CD14-positive monocyte (primary cell): ENCODE results near the gene SFMBT2. TPM values are rescaled to one million over a fixed set of nuclear protein-coding genes. Genes with fewer than 3 reads are reported as not detected.

Experiments
- DNase-seq, 3 donors: peaks; one replicate each; pipeline ENCODE4 v3.0.0-alpha.2; 2011 to 2022
- H2AFZ ChIP-seq: 2 replicates; pipeline ENCODE4 v1.6.0; 2012; ENCODE audit warnings: mild to moderate bottlenecking, low read depth, low read length, inconsistent platforms; ENCODE audit not compliant: insufficient read depth, poor library complexity, severe bottlenecking
- H3K27ac ChIP-seq, 2 donors: 1 replicate in 1 of 2; 2 replicates in 1 of 2; pipeline ENCODE4 v1.5.1; 2012 to 2013; ENCODE audit warnings: low read length in 2 of 2, control low read depth in 1 of 2, inconsistent platforms in 1 of 2, low read depth in 1 of 2, mild to moderate bottlenecking in 1 of 2
- H3K27me3 ChIP-seq, 2 donors: one replicate each; pipeline versions ENCODE4 v1.6.0 to v1.6.1; 2011 to 2013; ENCODE audit warnings: low read length in 2 of 2; ENCODE audit not compliant: control insufficient read depth in 2 of 2, insufficient read depth in 2 of 2
- H3K36me3 ChIP-seq, 2 donors: replicated peaks in 1 of 2; 1 replicate in 1 of 2; 2 replicates in 1 of 2; pipeline versions ENCODE4 v1.5.1 to v1.6.1; 2012 to 2013; ENCODE audit warnings: low read length in 2 of 2, control low read depth in 1 of 2, inconsistent platforms in 1 of 2, mild to moderate bottlenecking in 1 of 2; ENCODE audit not compliant: insufficient read depth in 2 of 2, control insufficient read depth in 1 of 2
- H3K4me1 ChIP-seq, 2 donors: 1 replicate in 1 of 2; 2 replicates in 1 of 2; pipeline versions ENCODE4 v1.5.1 to v1.6.1; 2012 to 2013; ENCODE audit warnings: low read length in 2 of 2, control low read depth in 1 of 2, inconsistent platforms in 1 of 2, mild to moderate bottlenecking in 1 of 2, moderate library complexity in 1 of 2; ENCODE audit not compliant: insufficient read depth in 2 of 2, control insufficient read depth in 1 of 2
- H3K4me2 ChIP-seq: replicated peaks from 2 replicates; pipeline ENCODE3; 2012; ENCODE audit warnings: low read length, moderate library complexity, mild to moderate bottlenecking; ENCODE audit not compliant: poor library complexity, severe bottlenecking; ENCODE audit errors: extremely low read depth
- H3K4me3 ChIP-seq, 3 experiments: fragments of 200-600 bp in 1 of 3; sonication (generic) in 1 of 3; replicated peaks in 1 of 3; 1 replicate in 2 of 3; 2 replicates in 1 of 3; pipeline ENCODE4 v1.5.1; 2011 to 2013; ENCODE audit warnings: low read length in 3 of 3, mild to moderate bottlenecking in 3 of 3, control low read depth in 2 of 3, low read depth in 2 of 3, inconsistent platforms in 1 of 3, moderate library complexity in 1 of 3
- H3K79me2 ChIP-seq: 2 replicates; pipeline ENCODE4 v1.6.0; 2012; ENCODE audit warnings: mild to moderate bottlenecking, control low read depth, inconsistent platforms, low read length, moderate library complexity; ENCODE audit not compliant: insufficient read depth
- H3K9ac ChIP-seq: 2 replicates; pipeline ENCODE4 v1.6.0; 2017; ENCODE audit warnings: low read length, mild to moderate bottlenecking; ENCODE audit not compliant: insufficient read depth, poor library complexity, severe bottlenecking
- H3K9me3 ChIP-seq, 2 donors: replicated peaks in 1 of 2; 1 replicate in 1 of 2; 2 replicates in 1 of 2; pipeline versions ENCODE4 v1.5.1 to v1.6.1; 2012 to 2013; ENCODE audit warnings: low read length in 2 of 2, control low read depth in 1 of 2; ENCODE audit not compliant: control insufficient read depth in 1 of 2, insufficient read depth in 1 of 2
- H4K20me1 ChIP-seq: 2 replicates; pipeline ENCODE4 v1.6.0; 2012; ENCODE audit warnings: mild to moderate bottlenecking, low read length, control low read depth, moderate library complexity; ENCODE audit not compliant: insufficient read depth
- H3K27ac Mint-ChIP-seq, 7 donors: one replicate each; pipeline ENCODE4 v1.8.0; 2020; ENCODE audit warnings: mild to moderate bottlenecking in 7 of 7, mixed read lengths in 7 of 7, moderate library complexity in 6 of 7, inconsistent platforms in 2 of 7
- H3K27me3 Mint-ChIP-seq, 3 donors: one replicate each; pipeline ENCODE4 v1.8.0; 2021 to 2022; ENCODE audit warnings: low read depth in 3 of 3, mild to moderate bottlenecking in 3 of 3, mixed read lengths in 3 of 3, moderate library complexity in 3 of 3, inconsistent platforms in 1 of 3
- H3K36me3 Mint-ChIP-seq, 2 donors: one replicate each; pipeline ENCODE4 v1.8.0; 2020; ENCODE audit warnings: mixed read lengths in 2 of 2, inconsistent platforms in 1 of 2, mild to moderate bottlenecking in 1 of 2
- H3K4me1 Mint-ChIP-seq: one replicate; pipeline ENCODE4 v1.8.0; 2020; ENCODE audit warnings: mild to moderate bottlenecking, mixed read lengths
- H3K4me3 Mint-ChIP-seq, 2 donors: one replicate each; pipeline ENCODE4 v1.8.0; 2020; ENCODE audit warnings: mild to moderate bottlenecking in 2 of 2, mixed read lengths in 2 of 2, moderate library complexity in 1 of 2
- H3K9me3 Mint-ChIP-seq, 7 donors: one replicate each; pipeline ENCODE4 v1.8.0; 2020 to 2022; ENCODE audit warnings: mixed read lengths in 7 of 7, mild to moderate bottlenecking in 6 of 7, moderate library complexity in 6 of 7, inconsistent platforms in 2 of 7
- WGBS: methylation state at CpG from one replicate; pipeline ENCODE4 v1.1.5; 2013; ENCODE audit warnings: missing lambda C conversion rate; ENCODE audit not compliant: insufficient coverage; 5-methylcytosine and 5-hydroxymethylcytosine counted together
- intact Hi-C, 2 donors: fragments of 100-400 bp; cut with micrococcal nuclease; formaldehyde crosslinking; loops; one replicate each; pipeline versions ENCODE4 v1.15.0 to v1.15.1; 2023
- polyA plus RNA-seq, 3 donors: library from polyadenylated mRNA; depleted of rRNA in 1 of 3; unstranded in 2 of 3; stranded (reverse) in 1 of 3; fragments of 300-500 nt in 2 of 3; fragments of >200 nt in 1 of 3; fragmentation: Illumina TruSeq in 2 of 3; gene quantifications; 1 replicate in 2 of 3; 2 replicates in 1 of 3; pipeline ENCODE4 v1.2.3, GENCODE V29; 2012 to 2021
- TF ChIP-seq, protein P1 (sequence below): fragments of 200-600 bp; IDR thresholded peaks from one replicate; pipeline ENCODE4 v1.8.0; 2022; ENCODE audit warnings: antibody characterized with exemption, mild to moderate bottlenecking

The SFMBT2 gene
- polyA plus RNA-seq, 3 donors: 0.53 to 10.9 (median 1.6) TPM

DNA sequence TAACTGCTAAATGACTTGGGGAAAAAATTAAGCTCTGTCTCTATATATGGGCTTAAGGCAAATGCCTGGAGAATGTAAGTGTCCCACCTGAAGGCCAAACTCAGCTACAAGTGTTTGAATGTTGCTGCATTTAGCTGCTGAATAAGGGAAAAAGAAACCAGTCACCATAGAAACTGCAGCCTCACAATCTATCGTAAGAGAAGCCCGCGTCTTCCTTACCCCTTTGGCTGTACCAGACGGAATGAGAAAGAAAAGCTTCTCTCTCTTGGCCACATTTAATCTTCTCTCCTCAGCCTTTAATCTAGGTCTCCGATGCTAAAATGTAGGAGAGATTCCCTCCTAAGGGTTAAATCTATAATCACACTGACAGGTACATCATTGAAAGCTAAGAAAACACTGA lies 147.2 kb downstream of the SFMBT2 start:
- no CpG with 5 or more reads among the region's 5 CpGs for WGBS
- no peak overlapping the region for H3K27ac Mint-ChIP-seq
- DNase-seq: no peak
- Histone ChIP-seq H3K4me3 (no peak overlapping the region), H3K36me3 (no peaks in the 10 kb centered on the region), H3K4me2 (no peak overlapping the region), H3K9ac (no peak overlapping the region), H3K27me3 (no peaks in the 10 kb centered on the region), H3K9me3 (no peaks in the 10 kb centered on the region), H3K79me2 (no peaks in the 10 kb centered on the region), H3K27ac (no peak overlapping the region), H4K20me1 (no peaks in the 10 kb centered on the region), H3K4me1 (peaks cover 27 to 37% of the 10 kb centered on the region in 2 donors), H2AFZ (no peak overlapping the region)
- TF ChIP-seq, protein P1, sequence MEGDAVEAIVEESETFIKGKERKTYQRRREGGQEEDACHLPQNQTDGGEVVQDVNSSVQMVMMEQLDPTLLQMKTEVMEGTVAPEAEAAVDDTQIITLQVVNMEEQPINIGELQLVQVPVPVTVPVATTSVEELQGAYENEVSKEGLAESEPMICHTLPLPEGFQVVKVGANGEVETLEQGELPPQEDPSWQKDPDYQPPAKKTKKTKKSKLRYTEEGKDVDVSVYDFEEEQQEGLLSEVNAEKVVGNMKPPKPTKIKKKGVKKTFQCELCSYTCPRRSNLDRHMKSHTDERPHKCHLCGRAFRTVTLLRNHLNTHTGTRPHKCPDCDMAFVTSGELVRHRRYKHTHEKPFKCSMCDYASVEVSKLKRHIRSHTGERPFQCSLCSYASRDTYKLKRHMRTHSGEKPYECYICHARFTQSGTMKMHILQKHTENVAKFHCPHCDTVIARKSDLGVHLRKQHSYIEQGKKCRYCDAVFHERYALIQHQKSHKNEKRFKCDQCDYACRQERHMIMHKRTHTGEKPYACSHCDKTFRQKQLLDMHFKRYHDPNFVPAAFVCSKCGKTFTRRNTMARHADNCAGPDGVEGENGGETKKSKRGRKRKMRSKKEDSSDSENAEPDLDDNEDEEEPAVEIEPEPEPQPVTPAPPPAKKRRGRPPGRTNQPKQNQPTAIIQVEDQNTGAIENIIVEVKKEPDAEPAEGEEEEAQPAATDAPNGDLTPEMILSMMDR: no peak
- H3K36me3 Mint-ChIP-seq: peaks cover 10% of the 10 kb centered on the region in 2 donors
- no peaks in the 10 kb centered on the region for H3K27me3 Mint-ChIP-seq
- intact Hi-C loops: loop anchor here (5.0 to 10.0 kb wide), 2 partner anchors 149 to 151 kb away; partner anchors contain the start of gene SFMBT2 (in 2 of the 2)
- peaks cover 44% of the 10 kb centered on the region for H3K4me1 Mint-ChIP-seq
- no peak overlapping the region for H3K4me3 Mint-ChIP-seq
- peaks cover 0 to 3% (median 0%) of the 10 kb centered on the region in 7 donors for H3K9me3 Mint-ChIP-seq

DNA sequence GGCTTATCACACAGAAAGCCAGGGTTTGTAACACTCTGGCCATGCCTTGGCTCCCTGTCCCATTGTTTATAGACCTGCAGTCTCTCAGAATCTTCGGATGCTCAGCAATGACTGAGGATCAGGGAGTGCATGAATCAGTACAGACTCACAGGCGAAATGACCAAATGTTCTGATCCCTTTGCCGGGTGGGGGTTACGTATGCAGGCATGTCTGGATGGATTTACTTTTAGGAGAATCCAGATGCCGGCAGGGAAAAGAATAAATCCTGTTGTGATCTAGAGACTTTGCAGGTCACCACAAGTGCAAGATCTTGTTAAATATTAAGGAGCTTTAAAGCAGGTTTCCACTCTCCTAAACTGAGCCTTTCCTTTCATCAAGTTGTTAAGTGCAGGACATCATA lies 149.5 kb downstream of the SFMBT2 start:
- TF ChIP-seq, protein P1: no peak
- H3K4me3 ChIP-seq: no peak overlapping the region
- no peaks in the 10 kb centered on the region for H3K27me3 ChIP-seq
- intact Hi-C loops: loop anchor here (5.0 to 10.0 kb wide), 2 partner anchors 151 to 153 kb away; partner anchors contain the start of gene SFMBT2 (in 2 of the 2)
- no peak overlapping the region for H3K27ac ChIP-seq
- no peak overlapping the region for H3K4me2 ChIP-seq
- no peak overlapping the region for H2AFZ ChIP-seq
- Mint-ChIP-seq H3K27ac (no peak overlapping the region), H3K9me3 (peaks cover 0 to 3% (median 0%) of the 10 kb centered on the region in 7 donors), H3K36me3 (peaks cover under 1 to 4% of the 10 kb centered on the region in 2 donors), H3K27me3 (no peaks in the 10 kb centered on the region), H3K4me3 (no peak overlapping the region), H3K4me1 (peaks cover 52% of the 10 kb centered on the region)
- no peaks in the 10 kb centered on the region for H3K79me2 ChIP-seq
- no peaks in the 10 kb centered on the region for H3K9me3 ChIP-seq
- no peak for DNase-seq
- H3K36me3 ChIP-seq: no peaks in the 10 kb centered on the region
- H3K9ac ChIP-seq: no peak overlapping the region
- WGBS: 100% methylated on average over 3 of the region's 5 CpGs
- H4K20me1 ChIP-seq: no peaks in the 10 kb centered on the region
- peaks cover 37 to 47% of the 10 kb centered on the region in 2 donors for H3K4me1 ChIP-seq
